Measurements from ENCODE around the gene SHISAL2B. TPM values are rescaled to one million over a fixed set of nuclear protein-coding genes. Genes with fewer than 3 reads are reported as not detected.
A peak's percentile ranks its signal among the peaks of the same experiment; 100 is the strongest.
"Not testable (repeated sequence)": the region's sequence is repeated elsewhere in the genome, so short reads cannot be mapped to it uniquely, and the experiment has no call there.

The SHISAL2B gene
- total RNA-seq, 4 donors from 2014 or later, result not detected

DNA sequence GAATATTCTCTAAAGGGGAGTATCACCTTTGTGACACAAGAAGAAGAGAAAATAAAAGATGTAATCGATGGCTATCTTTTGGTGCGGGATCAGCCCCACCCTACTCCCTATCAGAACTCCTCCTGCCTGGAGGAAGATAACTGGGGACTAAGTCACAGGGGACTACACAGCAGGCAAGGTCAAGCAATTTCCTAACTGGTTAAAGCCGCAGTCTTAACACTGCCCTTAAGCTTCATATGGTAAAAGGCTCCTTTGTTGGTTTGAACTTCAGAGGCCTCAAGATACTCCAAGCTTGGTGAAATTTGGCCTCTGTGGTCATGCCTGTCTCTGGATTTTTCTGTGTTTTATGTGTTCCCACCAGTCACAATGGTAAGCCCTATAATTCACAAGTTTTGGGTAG is 1.3 kb upstream of the SHISAL2B start:
- H3K4me1 ChIP-seq, result peaks cover 7 to 15% (median 11%) of the 10 kb centered on the region in 4 donors
- H3K36me3 ChIP-seq, result no peaks in the 10 kb centered on the region
- 76% methylated on average over 3 of the region's 3 CpGs for WGBS
- H3K9me3 ChIP-seq, result no peaks in the 10 kb centered on the region
- peaks cover 0 to 33% (median 4%) of the 10 kb centered on the region in 4 donors for H3K27me3 ChIP-seq
- intact Hi-C loops (cut with DNase I), result no loop called here
- no peak overlapping the region for H3K27ac ChIP-seq (replicated peaks in 1 of 4)
- DNase-seq (ENCODE audit: extremely low spot score), result no peak
- no peak overlapping the region for H3K4me3 ChIP-seq
- TF ChIP-seq POLR2A (IDR thresholded peaks at IDR 0.05; ENCODE audit: low read depth) (no peak), EP300 (IDR thresholded peaks at IDR 0.05) (no peak)

- H3K36me3 ChIP-seq, result no peaks in the 10 kb centered on the region
- 2% methylated on average over 9 of the region's 9 CpGs for WGBS
- peaks cover 7 to 15% (median 11%) of the 10 kb centered on the region in 4 donors for H3K4me1 ChIP-seq
- no peak overlapping the region for H3K27ac ChIP-seq (replicated peaks in 1 of 4)
- peak overlapping the region in 3 of 4 donors; percentile 24 to 34 (median 32) for H3K4me3 ChIP-seq
- no peak for TF ChIP-seq EP300 (IDR thresholded peaks at IDR 0.05)
- no peak for TF ChIP-seq POLR2A (IDR thresholded peaks at IDR 0.05; ENCODE audit: low read depth)
- TF ChIP-seq POLR2AphosphoS5 (IDR thresholded peaks at IDR 0.05), result no peak
- no peaks in the 10 kb centered on the region for H3K9me3 ChIP-seq
- intact Hi-C loops (cut with DNase I), result no loop called here
- DNase-seq (ENCODE audit: extremely low spot score), result no peak
- H3K27me3 ChIP-seq, result peaks cover 0 to 33% (median 4%) of the 10 kb centered on the region in 4 donors
These were observed 243 bp upstream of the SHISAL2B start for GRCh38 chr5:64690104-64690416.

- TF ChIP-seq POLR2A (IDR thresholded peaks at IDR 0.05; ENCODE audit: low read depth), result no peak
- no peak for TF ChIP-seq POLR2AphosphoS5 (IDR thresholded peaks at IDR 0.05)
- TF ChIP-seq EP300 (IDR thresholded peaks at IDR 0.05), result no peak
- TF ChIP-seq, protein P1, sequence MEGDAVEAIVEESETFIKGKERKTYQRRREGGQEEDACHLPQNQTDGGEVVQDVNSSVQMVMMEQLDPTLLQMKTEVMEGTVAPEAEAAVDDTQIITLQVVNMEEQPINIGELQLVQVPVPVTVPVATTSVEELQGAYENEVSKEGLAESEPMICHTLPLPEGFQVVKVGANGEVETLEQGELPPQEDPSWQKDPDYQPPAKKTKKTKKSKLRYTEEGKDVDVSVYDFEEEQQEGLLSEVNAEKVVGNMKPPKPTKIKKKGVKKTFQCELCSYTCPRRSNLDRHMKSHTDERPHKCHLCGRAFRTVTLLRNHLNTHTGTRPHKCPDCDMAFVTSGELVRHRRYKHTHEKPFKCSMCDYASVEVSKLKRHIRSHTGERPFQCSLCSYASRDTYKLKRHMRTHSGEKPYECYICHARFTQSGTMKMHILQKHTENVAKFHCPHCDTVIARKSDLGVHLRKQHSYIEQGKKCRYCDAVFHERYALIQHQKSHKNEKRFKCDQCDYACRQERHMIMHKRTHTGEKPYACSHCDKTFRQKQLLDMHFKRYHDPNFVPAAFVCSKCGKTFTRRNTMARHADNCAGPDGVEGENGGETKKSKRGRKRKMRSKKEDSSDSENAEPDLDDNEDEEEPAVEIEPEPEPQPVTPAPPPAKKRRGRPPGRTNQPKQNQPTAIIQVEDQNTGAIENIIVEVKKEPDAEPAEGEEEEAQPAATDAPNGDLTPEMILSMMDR (IDR thresholded peaks at IDR 0.05), result no peak
- Histone ChIP-seq H3K27me3 (peaks cover 0 to 33% (median 4%) of the 10 kb centered on the region in 4 donors), H3K4me1 (peaks cover 7 to 15% (median 11%) of the 10 kb centered on the region in 4 donors), H3K9me3 (peaks cover 0 to 3% (median under 1%) of the 10 kb centered on the region in 4 donors), H3K4me3 (no peak overlapping the region), H3K36me3 (no peaks in the 10 kb centered on the region), H3K27ac (replicated peaks in 1 of 4) (no peak overlapping the region)
- WGBS, result 38% methylated on average over 3 of the region's 3 CpGs
- intact Hi-C loops (cut with DNase I), result no loop called here
- no peak for DNase-seq (ENCODE audit: extremely low spot score)
These were observed 988 bp downstream of the SHISAL2B start for GRCh38 chr5:64691291-64691690.

DNA sequence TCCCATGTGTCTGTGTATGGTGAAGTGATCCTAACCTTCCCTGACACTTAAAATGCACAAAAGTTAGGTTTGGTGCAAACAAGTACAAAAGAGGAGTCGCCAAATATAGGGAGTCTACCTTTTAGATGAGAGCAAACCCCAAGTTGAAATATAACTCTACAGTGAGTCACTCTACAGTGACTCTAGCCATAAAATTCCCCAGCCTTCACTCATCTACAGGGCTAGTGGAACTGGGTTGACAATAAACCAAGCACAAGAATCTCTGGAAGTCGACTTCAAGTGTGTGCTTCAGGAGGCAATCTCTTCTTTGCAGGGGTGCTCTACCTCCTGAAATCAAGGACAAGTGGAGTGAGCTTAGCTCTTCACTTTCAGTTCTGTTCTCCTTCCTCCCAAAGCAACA is 3.3 kb downstream of the SHISAL2B start:
- H3K4me1 ChIP-seq, result peaks cover 7 to 15% (median 11%) of the 10 kb centered on the region in 4 donors
- TF ChIP-seq POLR2A (IDR thresholded peaks at IDR 0.05; ENCODE audit: low read depth) (no peak), EP300 (IDR thresholded peaks at IDR 0.05) (no peak), POLR2AphosphoS5 (IDR thresholded peaks at IDR 0.05) (no peak)
- TF ChIP-seq, protein P1 (IDR thresholded peaks at IDR 0.05), result no peak
- no peak overlapping the region for H3K4me3 ChIP-seq
- WGBS, result 63% methylated on average over 2 of the region's 2 CpGs
- H3K27ac ChIP-seq (replicated peaks in 1 of 4), result no peak overlapping the region
- peaks cover 0 to 33% (median 4%) of the 10 kb centered on the region in 4 donors for H3K27me3 ChIP-seq
- intact Hi-C loops (cut with DNase I), result no loop called here
- H3K9me3 ChIP-seq, result peaks cover 0 to 10% (median 3%) of the 10 kb centered on the region in 4 donors
- no peak for DNase-seq (ENCODE audit: extremely low spot score)
- H3K36me3 ChIP-seq, result no peaks in the 10 kb centered on the region

GRCh38 chr5:64696414-64696813 is 6.1 kb downstream of the SHISAL2B start:
- H3K9me3 ChIP-seq, result peaks cover 0 to 10% (median 3%) of the 10 kb centered on the region in 4 donors
- H3K27ac ChIP-seq (replicated peaks in 1 of 4); H3K36me3 ChIP-seq; H3K4me3 ChIP-seq; H3K27me3 ChIP-seq; intact Hi-C loops (cut with DNase I); H3K4me1 ChIP-seq; DNase-seq (ENCODE audit: extremely low spot score): not testable (repeated sequence)
- WGBS, result 94% methylated on average over 7 of the region's 7 CpGs

- Histone ChIP-seq H3K4me3 (no peak overlapping the region), H3K27me3 (no peaks in the 10 kb centered on the region), H3K36me3 (no peaks in the 10 kb centered on the region)
These were observed 10.5 kb downstream of the SHISAL2B start for GRCh38 chr5:64700765-64701164.

GRCh38 chr5:64706074-64706473 is 15.8 kb downstream of the SHISAL2B start:
- H3K4me1 ChIP-seq; DNase-seq (ENCODE audit: extremely low spot score); H3K27ac ChIP-seq (replicated peaks in 1 of 4); H3K27me3 ChIP-seq; H3K9me3 ChIP-seq; H3K36me3 ChIP-seq; intact Hi-C loops (cut with DNase I); H3K4me3 ChIP-seq: not testable (repeated sequence)
- WGBS, result 38% methylated on average over 2 of the region's 2 CpGs

More at GRCh38 chr5:64700765-64701164, 10.5 kb downstream of the SHISAL2B start:
- 93% methylated on average over 4 of the region's 4 CpGs for WGBS
- no peak for DNase-seq (ENCODE audit: extremely low spot score)
- peaks cover 0 to 9% (median 7%) of the 10 kb centered on the region in 4 donors for H3K4me1 ChIP-seq
- intact Hi-C loops (cut with DNase I), result no loop called here
- TF ChIP-seq EP300 (IDR thresholded peaks at IDR 0.05) (no peak), POLR2AphosphoS5 (IDR thresholded peaks at IDR 0.05) (no peak), POLR2A (IDR thresholded peaks at IDR 0.05; ENCODE audit: low read depth) (no peak)
- TF ChIP-seq, protein P1 (IDR thresholded peaks at IDR 0.05), result no peak
- H3K27ac ChIP-seq (replicated peaks in 1 of 4), result no peak overlapping the region
- peaks cover 0 to 10% (median 3%) of the 10 kb centered on the region in 4 donors for H3K9me3 ChIP-seq
